Effector memory CD8-positive, alpha-beta T cell (primary cell): ENCODE results near the gene ACOXL.

Source experiments
- ATAC-seq: fragments of 150-1000 bp; cut with Tn5 transposase; replicated peaks from 2 replicates; pipeline ENCODE4 v1.10.0; 2021; ENCODE audit warnings: mild to moderate bottlenecking, moderate library complexity
- DNase-seq, 3 experiments: peaks; one replicate each; pipeline ENCODE4 v3.0.0; 2021
- H3K27ac Mint-ChIP-seq, 2 donors: one replicate each; pipeline ENCODE4 v1.8.0; 2022; ENCODE audit warnings: mild to moderate bottlenecking in 2 of 2, mixed read lengths in 2 of 2, moderate library complexity in 2 of 2
- H3K27me3 Mint-ChIP-seq, 2 donors: one replicate each; pipeline ENCODE4 v1.8.0; 2022; ENCODE audit warnings: mixed read lengths in 2 of 2
- H3K36me3 Mint-ChIP-seq: one replicate; pipeline ENCODE4 v1.8.0; 2022; ENCODE audit warnings: mild to moderate bottlenecking, moderate library complexity, mixed read lengths; ENCODE audit not compliant: insufficient read depth
- H3K4me1 Mint-ChIP-seq, 2 donors: one replicate each; pipeline ENCODE4 v1.8.0; 2022; ENCODE audit warnings: low read depth in 2 of 2, mixed read lengths in 2 of 2
- H3K4me3 Mint-ChIP-seq, 2 donors: one replicate each; pipeline ENCODE4 v1.8.0; 2022; ENCODE audit warnings: mild to moderate bottlenecking in 2 of 2, mixed read lengths in 2 of 2, moderate library complexity in 2 of 2
- H3K9me3 Mint-ChIP-seq, 2 donors: one replicate each; pipeline ENCODE4 v1.8.0; 2022; ENCODE audit warnings: mixed read lengths in 2 of 2

Gene ACOXL

DNA sequence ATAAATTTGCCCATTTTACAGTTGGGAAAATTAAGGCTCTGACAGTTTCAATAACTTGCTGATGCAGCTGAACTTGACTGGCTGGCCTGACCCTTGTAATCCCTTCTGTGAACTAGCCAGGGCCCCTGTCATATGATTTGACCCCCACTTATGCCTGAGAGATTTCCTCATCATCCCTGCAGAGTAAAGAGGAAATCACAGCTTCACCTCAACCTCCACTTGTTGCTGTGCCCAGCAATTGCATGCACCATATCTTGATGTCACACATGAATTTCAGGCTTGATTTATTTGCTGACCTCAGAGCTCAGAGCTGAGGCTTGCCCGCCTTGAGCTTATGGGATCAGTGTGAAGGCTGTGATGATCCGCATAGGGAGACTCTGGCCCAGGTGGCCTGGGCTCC lies 108.1 kb downstream of the ACOXL start:
- H3K9me3 Mint-ChIP-seq, result no peaks in the 10 kb centered on the region
- H3K4me1 Mint-ChIP-seq, result peaks cover 20 to 24% of the 10 kb centered on the region in 2 donors
- no peak overlapping the region for H3K27ac Mint-ChIP-seq
- no peak overlapping the region for H3K4me3 Mint-ChIP-seq
- ATAC-seq (peak; percentile 32), DNase-seq (no peak)
- H3K27me3 Mint-ChIP-seq, result no peaks in the 10 kb centered on the region
- H3K36me3 Mint-ChIP-seq, result peaks cover 3% of the 10 kb centered on the region

DNA sequence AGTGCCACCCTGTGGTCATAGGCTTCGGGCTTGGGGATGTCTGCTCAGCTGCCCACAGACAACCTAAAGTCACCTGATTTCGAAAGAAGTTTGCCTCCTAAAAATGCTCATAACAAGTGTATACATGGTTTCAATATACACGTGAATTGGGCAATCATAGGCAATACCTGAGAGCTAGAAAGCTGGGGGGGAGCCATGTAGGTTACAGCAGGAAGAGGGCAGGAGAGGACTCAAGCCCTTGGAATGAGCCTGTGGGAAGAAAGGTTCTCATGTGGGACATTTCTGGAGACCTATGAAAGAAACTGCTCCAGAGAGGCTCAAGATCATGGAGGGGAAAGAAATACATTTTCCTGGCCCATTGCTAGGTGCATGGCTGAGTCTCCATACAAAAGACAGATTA lies 109.7 kb downstream of the ACOXL start:
- ATAC-seq (no peak), DNase-seq (no peak)
- no peaks in the 10 kb centered on the region for H3K27me3 Mint-ChIP-seq
- H3K36me3 Mint-ChIP-seq, result peaks cover 10% of the 10 kb centered on the region
- no peaks in the 10 kb centered on the region for H3K9me3 Mint-ChIP-seq
- H3K27ac Mint-ChIP-seq, result no peak overlapping the region
- H3K4me3 Mint-ChIP-seq, result no peak overlapping the region
- H3K4me1 Mint-ChIP-seq, result peaks cover 35 to 38% of the 10 kb centered on the region in 2 donors

DNA sequence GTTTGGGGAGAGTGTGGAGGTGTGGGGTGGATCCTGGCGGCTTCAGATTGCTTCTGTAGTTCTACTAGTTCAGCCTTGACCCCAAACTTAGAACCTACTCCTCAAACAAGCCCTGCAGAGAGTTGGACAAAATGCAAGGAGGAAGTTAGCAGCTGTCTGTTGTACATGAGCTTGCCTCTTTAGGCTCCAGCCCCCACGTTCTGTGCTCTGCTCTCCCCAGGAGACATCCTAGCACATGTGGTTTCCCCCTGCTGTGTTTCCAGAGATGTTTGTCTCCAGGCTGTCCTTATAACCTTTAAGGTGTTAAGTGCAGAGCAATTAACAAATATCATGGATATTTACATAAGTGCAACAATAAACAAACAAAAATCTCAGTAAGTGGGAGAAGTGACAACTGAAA lies 111.1 kb downstream of the ACOXL start:
- Mint-ChIP-seq H3K4me1 (peaks cover 42 to 43% of the 10 kb centered on the region in 2 donors), H3K27me3 (no peaks in the 10 kb centered on the region), H3K36me3 (peaks cover 10% of the 10 kb centered on the region), H3K9me3 (no peaks in the 10 kb centered on the region), H3K27ac (peak overlapping the region in 1 of 2 donors; percentile 57), H3K4me3 (no peak overlapping the region)
- DNase-seq (no peak), ATAC-seq (no peak)

DNA sequence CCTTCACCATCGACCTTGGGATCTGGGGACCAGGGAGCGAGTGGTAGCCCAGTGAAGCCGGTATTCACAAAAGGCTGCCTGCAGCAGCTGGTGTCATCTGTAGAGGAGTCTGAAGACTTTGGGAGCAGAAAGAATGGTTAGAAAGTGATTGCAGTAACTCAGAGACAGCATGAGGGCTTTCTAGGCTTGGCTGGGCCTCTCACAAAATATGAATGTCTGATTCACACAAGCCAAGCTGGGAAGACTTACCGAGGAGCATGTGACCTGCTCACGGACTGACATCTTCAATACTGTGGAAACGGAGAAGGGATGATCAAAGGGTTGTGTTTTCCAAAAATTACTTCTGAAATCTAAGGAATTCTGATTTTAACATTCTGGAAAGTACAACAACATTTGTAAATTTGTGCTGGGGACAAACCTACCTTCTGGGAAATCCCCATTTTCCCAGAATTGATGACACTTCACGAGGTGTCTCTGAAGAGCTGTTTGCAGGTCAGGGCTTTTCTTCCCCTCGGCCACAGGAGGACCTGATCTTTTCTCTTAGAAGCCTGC lies 111.7 kb downstream of the ACOXL start:
- ATAC-seq (no peak), DNase-seq (no peak)
- H3K27me3 Mint-ChIP-seq, result no peaks in the 10 kb centered on the region
- peaks cover 10% of the 10 kb centered on the region for H3K36me3 Mint-ChIP-seq
- H3K4me3 Mint-ChIP-seq, result no peak overlapping the region
- peak overlapping the region in 1 of 2 donors; percentile 57 for H3K27ac Mint-ChIP-seq
- H3K4me1 Mint-ChIP-seq, result peaks cover 45 to 47% of the 10 kb centered on the region in 2 donors
- H3K9me3 Mint-ChIP-seq, result no peaks in the 10 kb centered on the region

DNA sequence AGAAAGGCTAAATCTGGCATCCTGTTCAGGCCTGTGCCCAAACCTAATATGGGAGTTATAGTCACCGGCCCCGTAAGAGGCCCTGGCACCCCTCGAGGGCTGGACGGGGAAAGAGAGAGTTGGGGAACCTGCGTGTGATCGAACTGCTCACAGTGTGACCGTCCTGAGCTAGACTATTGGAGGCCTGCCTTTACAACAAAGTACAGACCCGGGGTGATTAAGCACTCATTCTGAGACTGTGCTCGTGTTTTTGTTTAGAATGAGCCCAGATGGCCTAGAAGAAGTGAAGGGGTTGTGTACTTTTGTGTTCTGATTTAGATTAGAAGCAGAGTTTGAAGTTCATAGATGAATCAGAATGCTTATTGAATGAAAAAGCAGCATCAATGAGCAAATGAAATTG lies 115.3 kb downstream of the ACOXL start:
- no peak for ATAC-seq
- H3K4me1 Mint-ChIP-seq, result peaks cover 60 to 64% of the 10 kb centered on the region in 2 donors

DNA sequence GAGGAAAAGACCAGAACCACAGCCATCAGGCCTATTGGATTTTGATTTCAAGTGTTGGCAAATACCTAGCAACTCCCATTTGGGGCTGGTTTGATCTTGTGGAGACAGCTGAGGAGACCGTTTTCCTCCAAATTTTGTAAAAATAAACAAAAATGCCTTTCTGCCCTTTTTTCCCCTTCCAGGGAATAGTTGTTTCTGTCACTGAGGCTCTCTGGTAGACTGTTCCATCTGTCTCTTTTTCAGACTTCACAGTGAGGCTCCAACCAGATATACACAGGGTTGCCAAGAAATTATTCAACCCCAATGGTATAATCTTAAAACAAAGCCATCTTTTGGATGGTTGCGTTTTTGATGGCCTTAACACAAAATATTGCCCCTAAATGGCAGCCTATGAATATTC lies 115.7 kb downstream of the ACOXL start:
- H3K4me1 Mint-ChIP-seq, result peaks cover 63 to 68% of the 10 kb centered on the region in 2 donors
- peaks cover 10% of the 10 kb centered on the region for H3K36me3 Mint-ChIP-seq
- H3K27ac Mint-ChIP-seq, result peak overlapping the region in 1 of 2 donors; percentile 94
- no peaks in the 10 kb centered on the region for H3K9me3 Mint-ChIP-seq
- DNase-seq (no peak), ATAC-seq (no peak)
- H3K27me3 Mint-ChIP-seq, result no peaks in the 10 kb centered on the region
- no peak overlapping the region for H3K4me3 Mint-ChIP-seq

More for the DNA sequence above, 115.3 kb downstream of the ACOXL start:
- Mint-ChIP-seq H3K27me3 (no peaks in the 10 kb centered on the region), H3K9me3 (no peaks in the 10 kb centered on the region), H3K27ac (peak overlapping the region; percentile 93 to 94), H3K36me3 (peaks cover 10% of the 10 kb centered on the region), H3K4me3 (peak overlapping the region in 1 of 2 donors; percentile 76)
- no peak for DNase-seq

DNA sequence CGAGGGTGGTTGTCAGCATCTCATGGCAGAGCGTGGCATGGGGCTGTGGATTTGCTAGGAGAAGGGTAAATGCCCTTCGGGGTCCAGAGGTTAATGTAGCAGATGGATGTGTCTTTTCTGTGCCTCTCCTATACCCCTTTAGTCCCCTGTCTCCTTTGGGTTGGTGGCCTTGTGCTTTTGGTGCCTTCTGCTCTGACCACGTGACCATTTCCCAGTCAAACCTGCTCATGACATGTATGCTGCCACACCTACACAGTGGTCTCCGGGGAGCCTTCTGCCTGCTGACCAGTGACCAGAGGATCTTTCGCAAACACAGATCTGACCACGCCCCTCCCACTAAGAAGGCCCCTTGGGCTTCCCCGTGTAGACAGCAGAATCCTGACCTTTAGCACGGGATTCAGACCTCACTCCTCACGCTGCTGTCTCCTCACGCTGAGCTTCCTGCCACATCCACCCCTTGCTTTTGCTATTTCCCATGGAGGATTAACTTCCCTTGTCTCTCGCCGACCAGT lies 116.2 kb downstream of the ACOXL start:
- DNase-seq (no peak), ATAC-seq (no peak)
- H3K27ac Mint-ChIP-seq, result no peak overlapping the region
- peaks cover 64 to 72% of the 10 kb centered on the region in 2 donors for H3K4me1 Mint-ChIP-seq
- H3K36me3 Mint-ChIP-seq, result peaks cover 10% of the 10 kb centered on the region
- peak overlapping the region in 1 of 2 donors; percentile 49 for H3K4me3 Mint-ChIP-seq
- no peaks in the 10 kb centered on the region for H3K9me3 Mint-ChIP-seq
- H3K27me3 Mint-ChIP-seq, result no peaks in the 10 kb centered on the region

DNA sequence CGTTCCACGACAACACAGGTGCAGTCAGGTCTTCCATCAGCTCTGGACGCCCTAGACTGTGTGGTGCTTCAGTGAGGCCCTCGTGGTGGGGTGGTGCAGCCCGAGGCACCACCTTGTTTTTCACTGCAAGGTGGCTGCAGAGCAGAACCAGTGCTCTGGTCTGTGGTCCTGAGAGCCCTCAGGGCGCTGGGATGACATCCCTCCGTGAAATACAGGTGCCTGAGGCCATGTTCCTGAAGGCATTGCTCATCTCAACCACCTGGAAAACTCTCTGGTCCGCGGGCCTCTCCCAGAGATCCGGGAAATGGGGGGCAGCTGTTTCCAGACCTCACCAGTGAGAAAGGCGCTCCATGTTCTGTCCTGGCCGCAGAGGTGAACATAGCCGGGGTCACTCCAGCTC lies 119.2 kb downstream of the ACOXL start:
- peak overlapping the region; percentile 94 to 96 for H3K27ac Mint-ChIP-seq
- H3K9me3 Mint-ChIP-seq, result no peaks in the 10 kb centered on the region
- peak overlapping the region; percentile 75 to 80 for H3K4me3 Mint-ChIP-seq
- no peaks in the 10 kb centered on the region for H3K27me3 Mint-ChIP-seq
- H3K36me3 Mint-ChIP-seq, result peaks cover 5% of the 10 kb centered on the region
- ATAC-seq (no peak), DNase-seq (no peak)
- peaks cover 56 to 69% of the 10 kb centered on the region in 2 donors for H3K4me1 Mint-ChIP-seq

DNA sequence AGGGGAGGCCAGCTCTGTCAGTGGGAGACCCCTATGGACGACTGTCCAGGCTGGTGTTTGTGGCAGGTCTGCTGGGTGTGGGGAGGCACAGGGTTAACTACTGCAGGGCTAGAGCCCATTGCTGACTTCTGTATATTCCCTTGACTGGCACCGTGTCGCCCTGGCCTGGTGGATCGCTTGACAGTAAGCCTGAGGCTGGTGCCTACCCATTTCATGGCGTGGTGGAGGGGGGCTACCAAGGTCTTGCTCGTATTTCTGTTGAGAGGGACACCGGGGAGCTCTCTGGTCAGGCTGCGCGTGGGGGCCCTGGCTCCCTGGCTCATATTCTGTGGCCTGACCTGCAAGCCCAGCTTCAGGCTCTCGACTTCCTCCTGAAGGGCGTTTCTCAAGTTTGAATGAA lies 119.7 kb downstream of the ACOXL start:
- Mint-ChIP-seq H3K27me3 (no peaks in the 10 kb centered on the region), H3K4me1 (peaks cover 51 to 64% of the 10 kb centered on the region in 2 donors), H3K36me3 (no peaks in the 10 kb centered on the region), H3K4me3 (peak overlapping the region; percentile 75 to 80), H3K27ac (peak overlapping the region; percentile 94 to 96), H3K9me3 (no peaks in the 10 kb centered on the region)
- DNase-seq (no peak), ATAC-seq (no peak)

DNA sequence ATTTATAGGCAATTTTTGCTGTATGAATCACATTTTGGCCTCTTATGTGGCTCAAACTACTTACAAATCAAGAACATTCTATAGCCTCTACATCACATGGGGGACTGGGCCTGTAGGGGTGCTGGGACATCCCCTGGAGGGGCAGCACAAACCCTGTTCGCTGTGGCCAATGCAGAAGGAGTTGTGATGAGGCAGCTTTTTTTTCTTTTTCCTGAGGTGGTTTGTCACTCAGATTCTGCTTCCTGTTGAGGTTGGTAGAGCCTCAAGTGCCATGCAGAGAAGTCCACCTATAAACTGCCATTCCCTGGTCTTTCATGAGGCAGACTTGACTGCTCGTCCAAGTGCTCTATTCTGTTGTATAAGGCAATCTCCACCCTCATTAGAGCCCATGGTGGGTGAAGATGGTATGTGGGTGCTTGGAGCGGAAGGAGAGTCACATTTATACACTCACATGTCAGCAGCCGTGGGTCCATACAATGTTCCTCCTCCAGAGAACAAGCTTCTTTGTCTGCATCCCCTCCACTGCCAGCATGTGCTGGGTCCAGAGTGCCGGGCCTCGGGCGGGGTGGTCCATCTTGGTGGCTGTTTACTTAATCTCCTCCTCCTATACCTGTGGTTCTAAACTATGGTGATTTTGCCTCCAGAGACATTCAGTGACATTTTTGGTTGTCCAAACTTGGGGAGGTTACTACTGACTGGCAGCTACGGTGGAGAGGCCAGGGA lies 120.3 kb downstream of the ACOXL start:
- DNase-seq, result peak; percentile 58 to 66 (median 65)
- H3K27ac Mint-ChIP-seq, result peak overlapping the region; percentile 94 to 96
- peak; percentile 93 for ATAC-seq
- no peaks in the 10 kb centered on the region for H3K36me3 Mint-ChIP-seq
- peaks cover 45 to 57% of the 10 kb centered on the region in 2 donors for H3K4me1 Mint-ChIP-seq
- H3K4me3 Mint-ChIP-seq, result peak overlapping the region; percentile 75 to 80
- no peaks in the 10 kb centered on the region for H3K27me3 Mint-ChIP-seq
- no peaks in the 10 kb centered on the region for H3K9me3 Mint-ChIP-seq

DNA sequence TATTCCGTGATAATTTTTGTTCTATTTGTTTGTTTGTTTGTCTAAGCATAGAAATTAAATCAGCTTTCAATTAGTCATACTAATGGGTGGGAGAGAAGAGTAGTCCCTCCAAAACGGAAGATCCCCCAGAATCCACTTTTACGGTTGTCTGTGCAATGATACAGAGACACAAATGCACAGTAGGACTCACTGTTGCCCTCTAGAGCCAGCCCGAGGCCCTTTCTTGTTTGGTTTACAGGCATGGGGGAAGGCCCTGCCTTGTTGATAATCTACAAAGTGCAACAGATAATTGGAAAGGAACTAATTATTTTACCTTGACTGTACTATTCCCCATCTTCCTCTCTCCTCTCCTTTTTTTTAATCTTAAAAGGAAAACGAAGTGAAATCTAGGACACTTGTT lies 121.1 kb downstream of the ACOXL start:
- Mint-ChIP-seq H3K36me3 (no peaks in the 10 kb centered on the region), H3K4me1 (peaks cover 52 to 60% of the 10 kb centered on the region in 2 donors), H3K4me3 (peak overlapping the region; percentile 75 to 80), H3K27ac (peak overlapping the region; percentile 94 to 96), H3K27me3 (no peaks in the 10 kb centered on the region), H3K9me3 (no peaks in the 10 kb centered on the region)
- peak; percentile 12 for ATAC-seq
- DNase-seq, result peak; percentile 49 to 64 (median 59)

DNA sequence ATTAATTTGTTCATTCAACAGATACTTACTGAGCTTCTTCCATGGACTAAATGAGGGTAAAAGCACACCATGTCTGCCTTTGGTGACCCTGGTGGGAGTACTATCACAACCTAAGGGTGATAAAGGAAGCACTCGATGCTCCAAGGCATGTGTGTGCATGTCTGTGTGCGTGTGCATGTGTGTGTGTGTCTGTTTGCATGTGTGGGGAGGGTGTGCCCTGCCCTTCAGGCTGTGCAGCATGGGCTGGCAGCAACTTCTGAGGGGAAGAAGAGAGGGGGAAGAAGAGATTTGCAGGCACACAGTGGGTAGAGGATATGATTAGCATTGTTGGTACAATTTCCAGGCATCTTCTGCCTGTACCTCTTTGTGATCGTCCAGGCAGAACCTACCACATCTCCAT lies 121.6 kb downstream of the ACOXL start:
- peak overlapping the region in 1 of 2 donors; percentile 80 for H3K4me3 Mint-ChIP-seq
- H3K4me1 Mint-ChIP-seq, result peaks cover 53 to 61% of the 10 kb centered on the region in 2 donors
- no peaks in the 10 kb centered on the region for H3K27me3 Mint-ChIP-seq
- H3K36me3 Mint-ChIP-seq, result no peaks in the 10 kb centered on the region
- no peaks in the 10 kb centered on the region for H3K9me3 Mint-ChIP-seq
- DNase-seq, result no peak
- peak overlapping the region; percentile 94 to 96 for H3K27ac Mint-ChIP-seq
- ATAC-seq, result no peak

DNA sequence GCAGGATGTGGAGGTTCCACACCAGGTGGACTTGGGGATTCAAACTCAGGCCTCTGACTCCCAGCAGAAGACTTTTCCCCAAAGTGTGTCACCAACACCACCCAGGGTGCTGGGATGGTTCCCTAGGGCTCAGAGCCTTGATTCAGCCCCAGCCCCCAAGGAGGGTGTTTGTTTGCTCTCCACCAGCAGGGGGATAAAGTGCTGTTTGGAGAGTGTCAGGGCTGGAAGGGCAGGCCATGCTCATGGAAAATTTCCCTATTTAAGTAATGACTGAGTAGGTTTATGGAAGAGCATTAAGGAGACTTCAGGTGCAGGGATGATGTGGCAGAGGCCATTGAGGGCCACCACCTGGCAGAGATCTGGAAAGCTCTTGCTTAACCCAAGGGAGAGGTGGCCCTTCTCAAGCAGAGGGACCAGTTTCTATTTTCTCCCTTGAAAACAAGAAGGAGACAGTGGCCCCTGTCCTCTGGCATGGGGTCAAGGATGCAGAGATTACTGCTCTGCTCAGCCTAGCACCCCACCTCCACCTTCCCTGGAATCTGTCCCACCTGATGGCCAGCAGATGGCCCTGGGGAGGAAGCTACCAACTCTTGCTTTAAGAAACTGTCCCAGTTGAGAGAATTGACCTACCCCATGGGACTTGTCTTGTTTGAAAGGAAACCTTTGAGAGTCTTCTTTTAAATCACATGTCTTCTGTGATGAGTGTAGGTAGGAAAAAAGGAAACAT lies 122.1 kb downstream of the ACOXL start:
- Mint-ChIP-seq H3K27me3 (no peaks in the 10 kb centered on the region), H3K36me3 (no peaks in the 10 kb centered on the region), H3K4me3 (no peak overlapping the region), H3K4me1 (peaks cover 56 to 62% of the 10 kb centered on the region in 2 donors), H3K9me3 (no peaks in the 10 kb centered on the region), H3K27ac (peak overlapping the region; percentile 94 to 96)
- no peak for DNase-seq
- ATAC-seq, result no peak
